Panc1 (cell line): ENCODE data around the gene EXOC3L4. TPM values are rescaled to one million over a fixed set of nuclear protein-coding genes. Genes with fewer than 3 reads are reported as not detected.

Experiments
- ATAC-seq: fragments of 200-7000 bp; cut with Tn5 transposase; 2 replicates; pipeline ENCODE4 v1.9.1; 2020; ENCODE audit warnings: mild to moderate bottlenecking, moderate library complexity
- BruUV-seq: library from RNA; stranded (reverse); fragments of 400-500 nt; replicated peaks from 2 replicates; lab custom pipeline; 2021; lab: Mats Ljungman, UMichigan
- CTCF ChIA-PET: fragments of 300-600 bp; sonication (Branson Sonifier 250); formaldehyde crosslinking; loops from one replicate; lab custom pipeline; 2022; ENCODE audit warnings: antibody characterized with exemption; lab: Charles Lee
- POLR2A ChIA-PET: fragments of 300-600 bp; sonication (Branson Sonifier 250); formaldehyde crosslinking; loops from one replicate; lab custom pipeline; 2022; ENCODE audit warnings: antibody characterized with exemption; lab: Charles Lee
- DNase-seq: peaks from one replicate; pipeline ENCODE4 v3.0.0-alpha.2; 2010; ENCODE audit warnings: low read depth, low spot score
- H3K27ac ChIP-seq: 2 replicates; pipeline ENCODE4 v1.5.1; 2011; ENCODE audit warnings: mild to moderate bottlenecking, low read length, inconsistent platforms
- H3K27me3 ChIP-seq: fragments of 200-500 bp; sonication (Bioruptor generic); 2 replicates; pipeline ENCODE4 v1.6.0; 2014; ENCODE audit warnings: low read length, inconsistent platforms; ENCODE audit not compliant: control insufficient read depth, insufficient read depth
- H3K36me3 ChIP-seq: fragments of 200-500 bp; sonication (Bioruptor generic); 2 replicates; pipeline ENCODE4 v1.5.1; 2014; ENCODE audit warnings: inconsistent platforms, mild to moderate bottlenecking, low read length, moderate library complexity; ENCODE audit not compliant: control insufficient read depth, insufficient read depth
- H3K4me1 ChIP-seq: 2 replicates; pipeline ENCODE4 v1.5.1; 2011; ENCODE audit warnings: inconsistent platforms, mild to moderate bottlenecking, low read length, moderate library complexity; ENCODE audit not compliant: control insufficient read depth, insufficient read depth
- H3K4me3 ChIP-seq, 2 experiments: 2 replicates each; pipeline ENCODE4 v1.5.1; 2011 to 2012; ENCODE audit warnings: low read depth in 2 of 2, low read length in 2 of 2, mild to moderate bottlenecking in 2 of 2, inconsistent platforms in 1 of 2, moderate library complexity in 1 of 2
- H3K9me3 ChIP-seq: fragments of 200-500 bp; sonication (Bioruptor generic); 2 replicates; pipeline ENCODE4 v1.5.1; 2014; ENCODE audit warnings: low read depth, mild to moderate bottlenecking, inconsistent platforms, low read length, moderate library complexity; ENCODE audit not compliant: control insufficient read depth, insufficient read depth
- POLR2AphosphoS5 ChIP-seq: IDR thresholded peaks from 2 replicates; pipeline ENCODE4 v1.6.1; 2012; ENCODE audit warnings: mild to moderate bottlenecking, low read depth, low read length, moderate library complexity
- REST ChIP-seq, 2 experiments: IDR thresholded peaks; 2 replicates each; pipeline ENCODE4 v1.6.1; 2011 to 2012; ENCODE audit warnings: low read depth in 2 of 2, control low read depth in 1 of 2, low read length in 1 of 2, mild to moderate bottlenecking in 1 of 2, moderate library complexity in 1 of 2; ENCODE audit not compliant: insufficient read depth in 1 of 2
- SIN3A ChIP-seq: IDR thresholded peaks from 2 replicates; pipeline ENCODE4 v1.6.1; 2012; ENCODE audit warnings: low read depth, mild to moderate bottlenecking, low read length, moderate library complexity, borderline replicate concordance; ENCODE audit not compliant: insufficient read depth
- TCF7L2 ChIP-seq: IDR thresholded peaks from 2 replicates; pipeline ENCODE4 v1.6.1; 2011; ENCODE audit warnings: mild to moderate bottlenecking, low read depth, low read length, inconsistent platforms
- in situ Hi-C: cut with HindIII; loops from 2 replicates; pipeline ENCODE4 v1.10.0; 2016; ENCODE audit warnings: low sequenced_read_pairs, low pct_unique_long_range_greater_than_20kb
- intact Hi-C: fragments of 100-400 bp; cut with micrococcal nuclease; formaldehyde crosslinking; loops from one replicate; pipeline ENCODE4 v1.10.0; 2022; ENCODE audit not compliant: unreplicated experiment
- total RNA-seq: library from RNA; stranded (reverse); gene quantifications from one replicate; pipeline ENCODE4 v1.2.1, GENCODE V29; 2021; ENCODE audit not compliant: unreplicated experiment
- TF ChIP-seq, protein P1 (sequence below): fragments of 450-650 bp; IDR thresholded peaks from 2 replicates; pipeline ENCODE4 v1.5.1; 2017; ENCODE audit warnings: mild to moderate bottlenecking

The EXOC3L4 gene
- total RNA-seq, 1 experiment from 2014 or later = 2.6 TPM

GRCh38 chr14:103066399-103066798 lies 28.1 kb upstream of the EXOC3L4 start:
- H3K27ac ChIP-seq = no peak overlapping the region
- in situ Hi-C loops = no loop called here
- no peaks in the 10 kb centered on the region for H3K27me3 ChIP-seq
- ATAC-seq (no peak), DNase-seq (no peak)
- CTCF ChIA-PET = no interaction called here
- intact Hi-C loops = no loop called here
- no peaks in the 10 kb centered on the region for H3K36me3 ChIP-seq
- H3K4me1 ChIP-seq = no peaks in the 10 kb centered on the region
- no peak for TF ChIP-seq POLR2AphosphoS5
- TF ChIP-seq, protein P1, sequence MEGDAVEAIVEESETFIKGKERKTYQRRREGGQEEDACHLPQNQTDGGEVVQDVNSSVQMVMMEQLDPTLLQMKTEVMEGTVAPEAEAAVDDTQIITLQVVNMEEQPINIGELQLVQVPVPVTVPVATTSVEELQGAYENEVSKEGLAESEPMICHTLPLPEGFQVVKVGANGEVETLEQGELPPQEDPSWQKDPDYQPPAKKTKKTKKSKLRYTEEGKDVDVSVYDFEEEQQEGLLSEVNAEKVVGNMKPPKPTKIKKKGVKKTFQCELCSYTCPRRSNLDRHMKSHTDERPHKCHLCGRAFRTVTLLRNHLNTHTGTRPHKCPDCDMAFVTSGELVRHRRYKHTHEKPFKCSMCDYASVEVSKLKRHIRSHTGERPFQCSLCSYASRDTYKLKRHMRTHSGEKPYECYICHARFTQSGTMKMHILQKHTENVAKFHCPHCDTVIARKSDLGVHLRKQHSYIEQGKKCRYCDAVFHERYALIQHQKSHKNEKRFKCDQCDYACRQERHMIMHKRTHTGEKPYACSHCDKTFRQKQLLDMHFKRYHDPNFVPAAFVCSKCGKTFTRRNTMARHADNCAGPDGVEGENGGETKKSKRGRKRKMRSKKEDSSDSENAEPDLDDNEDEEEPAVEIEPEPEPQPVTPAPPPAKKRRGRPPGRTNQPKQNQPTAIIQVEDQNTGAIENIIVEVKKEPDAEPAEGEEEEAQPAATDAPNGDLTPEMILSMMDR = no peak
- no peak for TF ChIP-seq REST (IDR thresholded peaks at IDR 0.05; ENCODE audit: insufficient read depth in 1 of 2, low read depth in 2 of 2, low read length in 1 of 2)
- TF ChIP-seq TCF7L2 = no peak
- no peak for TF ChIP-seq SIN3A
- no peak overlapping the region for H3K4me3 ChIP-seq
- H3K9me3 ChIP-seq = no peaks in the 10 kb centered on the region
- POLR2A ChIA-PET = no interaction called here
- BruUV-seq = no TSS peak

DNA sequence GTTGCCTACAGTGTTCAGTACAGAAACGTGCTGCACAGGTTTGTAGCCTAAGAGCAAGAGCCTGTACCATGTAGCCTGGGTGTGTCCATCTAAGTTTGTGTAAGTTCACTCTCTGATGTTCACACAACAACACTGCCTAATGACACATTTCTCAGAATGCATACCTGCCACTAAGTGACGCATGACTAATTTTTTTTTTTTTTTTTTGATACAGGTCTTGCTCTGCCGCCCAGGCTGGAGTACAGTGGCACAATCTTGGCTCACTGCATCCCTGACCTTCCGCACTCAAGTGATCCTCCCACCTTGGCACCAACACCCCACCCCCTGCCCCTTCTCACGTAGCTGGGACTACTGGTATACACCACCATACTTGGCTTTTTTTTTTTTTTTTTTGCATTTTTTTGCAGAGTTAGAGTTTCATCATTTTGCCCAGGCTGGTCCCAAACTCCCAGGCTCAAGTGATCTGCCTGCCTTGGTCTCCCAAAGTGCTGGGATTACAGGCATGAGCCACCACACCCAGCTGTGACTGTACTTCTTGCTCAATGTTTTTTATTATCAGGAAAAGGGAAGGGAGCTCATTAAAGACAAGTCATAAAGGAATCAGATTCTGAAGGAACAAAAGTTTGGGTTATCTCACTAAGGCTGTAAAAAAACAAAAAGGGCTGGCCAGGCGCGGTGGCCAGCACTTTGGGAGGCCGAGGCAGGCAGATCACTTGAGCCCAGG lies 27.1 kb upstream of the EXOC3L4 start:
- Histone ChIP-seq H3K4me1 (peaks cover under 1% of the 10 kb centered on the region), H3K4me3 (no peak overlapping the region), H3K27ac (no peak overlapping the region), H3K36me3 (no peaks in the 10 kb centered on the region), H3K9me3 (no peaks in the 10 kb centered on the region), H3K27me3 (no peaks in the 10 kb centered on the region)
- CTCF ChIA-PET = interaction anchor here (0.5 to 0.7 kb wide), 5 partner anchors 37 to 332 kb away, joined by 3 to 7 read pairs (median 5); no protein-coding TSS in a partner anchor
- POLR2A ChIA-PET = interaction anchor here (0.7 kb wide), 1 partner anchor 262 kb away, joined by 8 read pairs; no protein-coding TSS in a partner anchor
- intact Hi-C loops = no loop called here
- in situ Hi-C loops = no loop called here
- TF ChIP-seq TCF7L2 = no peak
- no peak for TF ChIP-seq POLR2AphosphoS5
- no peak for TF ChIP-seq SIN3A
- TF ChIP-seq, protein P1 = no peak
- TF ChIP-seq REST (IDR thresholded peaks at IDR 0.05; ENCODE audit: insufficient read depth in 1 of 2, low read depth in 2 of 2, low read length in 1 of 2) = no peak
- ATAC-seq (no peak; the same call in 1 of the 2 replicates), DNase-seq (no peak)
- BruUV-seq = no TSS peak
